Activated CD4-positive, alpha-beta T cell treated with anti-CD3 and anti-CD28 coated beads, Interleukin-2, amount 10 ng/mL, durations not matched to agents 24 days and 14 days (primary cell): ENCODE measurements around the gene PGC. TPM values are rescaled to one million over a fixed set of nuclear protein-coding genes. Genes with fewer than 3 reads are reported as not detected.

Experiments used
- DNase-seq: peaks from one replicate; pipeline ENCODE4 v3.0.0; 2022
- H3K27ac Mint-ChIP-seq: one replicate; pipeline ENCODE4 v1.8.0; 2022; ENCODE audit warnings: mild to moderate bottlenecking, mixed read lengths
- H3K27me3 Mint-ChIP-seq: one replicate; pipeline ENCODE4 v1.8.0; 2022; ENCODE audit warnings: mixed read lengths
- H3K36me3 Mint-ChIP-seq: one replicate; pipeline ENCODE4 v1.8.0; 2022; ENCODE audit warnings: low read depth, mild to moderate bottlenecking, mixed read lengths
- H3K4me1 Mint-ChIP-seq: one replicate; pipeline ENCODE4 v1.8.0; 2021; ENCODE audit warnings: mixed read lengths
- H3K4me3 Mint-ChIP-seq: one replicate; pipeline ENCODE4 v1.8.0; 2022; ENCODE audit warnings: mild to moderate bottlenecking, moderate library complexity, mixed read lengths
- H3K9me3 Mint-ChIP-seq: one replicate; pipeline ENCODE4 v1.8.0; 2021; ENCODE audit warnings: mixed read lengths
- intact Hi-C: fragments of 100-400 bp; cut with micrococcal nuclease; formaldehyde crosslinking; loops from one replicate; pipeline ENCODE4 v1.15.1; 2023
- total RNA-seq: library from RNA; stranded (reverse); gene quantifications from 2 replicates; pipeline ENCODE4 v1.2.3, GENCODE V29; 2022

PGC gene
- total RNA-seq, 1 donor from 2014 or later: not detected

DNA sequence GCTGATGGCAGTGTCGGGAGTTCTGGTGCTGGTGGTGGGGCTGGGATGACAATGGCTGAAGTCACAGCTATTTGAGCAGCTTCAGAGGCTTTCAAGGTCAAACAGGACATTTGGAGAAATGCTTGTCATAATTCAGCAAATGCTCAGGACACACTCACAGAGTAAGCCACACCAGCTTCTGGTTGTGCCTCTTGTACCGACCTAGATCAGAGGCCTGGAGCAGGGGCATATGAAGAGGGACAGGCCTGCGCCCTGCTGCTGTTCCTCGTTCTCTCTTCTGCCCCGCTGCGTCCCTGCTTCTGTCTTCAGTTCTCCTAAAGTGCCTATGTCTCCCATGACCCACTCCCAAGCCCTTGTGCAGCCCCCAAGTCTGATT is 893 bp upstream of the PGC start:
- intact Hi-C loops: no loop called here
- Mint-ChIP-seq H3K27me3 (peaks cover 4% of the 10 kb centered on the region), H3K9me3 (no peaks in the 10 kb centered on the region), H3K4me3 (no peak overlapping the region), H3K36me3 (no peaks in the 10 kb centered on the region), H3K27ac (no peak overlapping the region), H3K4me1 (no peaks in the 10 kb centered on the region)
- no peak for DNase-seq

DNA sequence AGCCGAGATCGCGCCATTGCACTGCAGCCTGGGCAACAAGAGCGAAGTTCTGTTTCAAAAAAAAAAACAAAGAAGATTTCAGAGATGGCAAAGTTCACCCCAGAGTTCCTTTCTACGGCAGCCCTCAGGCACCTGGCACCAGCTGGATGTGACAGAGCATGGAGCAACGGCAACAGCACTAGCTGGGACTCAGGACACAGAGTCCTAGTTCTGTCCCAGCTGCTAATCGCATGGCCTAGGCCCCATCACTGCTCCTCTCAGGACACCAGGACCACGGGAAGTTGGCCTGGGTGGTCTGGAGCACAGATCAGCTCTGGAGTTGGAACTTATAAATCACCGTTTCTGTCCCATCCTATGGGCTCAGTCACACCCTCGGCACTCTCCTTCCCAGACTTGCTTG is 1.1 kb downstream of the PGC start:
- H3K36me3 Mint-ChIP-seq: no peaks in the 10 kb centered on the region

DNA sequence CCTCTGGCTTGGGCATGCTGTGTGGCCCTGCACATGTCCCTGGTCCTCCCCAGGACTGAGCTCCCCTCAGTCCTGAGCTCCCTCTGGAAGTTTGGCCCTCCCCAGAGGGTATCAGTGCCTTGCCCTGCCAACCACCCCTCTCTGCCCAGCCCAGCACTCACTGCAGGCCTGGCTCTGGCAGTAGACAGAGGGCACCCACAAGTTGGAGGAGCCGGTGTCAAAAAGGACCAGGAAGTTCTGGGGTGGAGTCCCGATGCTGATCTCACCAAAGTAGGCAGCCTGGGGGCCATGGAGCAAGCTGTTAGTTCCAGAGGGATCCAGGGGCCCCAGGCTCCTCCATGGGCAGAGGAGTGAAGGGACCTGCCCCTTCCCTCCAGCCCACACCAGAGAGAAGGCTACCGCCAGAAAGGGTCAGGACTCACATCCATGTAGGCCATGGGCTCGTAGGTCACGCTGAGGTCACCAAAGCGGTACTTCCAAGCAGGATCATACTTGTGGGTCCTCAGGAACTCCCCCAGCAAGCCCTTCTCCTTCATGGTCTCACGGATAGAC is 2.9 kb downstream of the PGC start:
- Mint-ChIP-seq H3K4me1 (no peaks in the 10 kb centered on the region), H3K27me3 (peaks cover 2% of the 10 kb centered on the region), H3K27ac (no peak overlapping the region), H3K9me3 (no peaks in the 10 kb centered on the region), H3K4me3 (no peak overlapping the region), H3K36me3 (no peaks in the 10 kb centered on the region)
- intact Hi-C loops: no loop called here
- DNase-seq: no peak

More for the DNA sequence above, 1.1 kb downstream of the PGC start:
- H3K4me1 Mint-ChIP-seq: no peaks in the 10 kb centered on the region
- peaks cover 5% of the 10 kb centered on the region for H3K27me3 Mint-ChIP-seq
- H3K9me3 Mint-ChIP-seq: no peaks in the 10 kb centered on the region
- no peak overlapping the region for H3K27ac Mint-ChIP-seq
- no peak for DNase-seq
- no peak overlapping the region for H3K4me3 Mint-ChIP-seq
- intact Hi-C loops: no loop called here

DNA sequence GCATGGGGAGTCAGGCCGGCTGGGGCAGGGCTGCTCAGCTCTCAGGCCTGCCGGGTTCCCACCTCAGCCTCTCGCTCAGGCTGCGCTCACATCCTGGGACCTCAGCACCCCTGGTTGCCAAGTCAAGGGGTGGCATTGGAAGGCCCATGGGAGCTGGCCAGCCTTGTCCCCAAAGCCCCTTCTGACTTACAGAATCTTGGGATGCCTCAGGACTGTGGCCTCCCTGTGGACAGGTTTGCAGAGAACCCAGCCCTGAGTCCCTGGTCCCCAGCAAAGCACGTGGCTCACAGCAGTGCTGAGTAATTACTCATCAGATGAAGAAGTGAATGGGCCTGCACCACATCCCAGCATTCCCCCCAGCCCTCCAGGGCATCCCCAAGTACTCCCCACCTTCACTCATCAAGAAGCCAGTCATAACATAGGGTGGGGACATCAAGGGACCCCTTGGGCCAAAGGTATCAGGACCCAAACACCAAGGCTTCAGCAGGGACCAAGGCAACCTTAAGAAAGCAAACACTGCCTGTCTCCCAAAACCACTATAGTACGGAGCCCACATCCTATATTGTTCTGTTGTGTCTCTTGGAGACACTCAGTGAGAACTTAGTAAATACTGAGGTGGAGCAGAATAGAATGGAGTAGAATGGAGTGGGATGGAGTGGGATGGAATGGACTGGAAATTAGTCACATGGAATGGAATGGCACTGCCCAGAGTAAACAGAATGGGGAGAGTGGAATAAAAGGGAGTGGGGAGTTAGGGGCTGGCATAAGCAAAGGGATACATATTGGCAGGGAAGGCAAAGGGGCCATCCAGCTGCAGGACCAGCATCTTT is 3.6 kb downstream of the PGC start:
- Mint-ChIP-seq H3K27me3 (peaks cover 2% of the 10 kb centered on the region), H3K27ac (no peak overlapping the region), H3K4me1 (no peaks in the 10 kb centered on the region), H3K9me3 (no peaks in the 10 kb centered on the region), H3K4me3 (no peak overlapping the region), H3K36me3 (no peaks in the 10 kb centered on the region)
- no peak for DNase-seq
- intact Hi-C loops: no loop called here

DNA sequence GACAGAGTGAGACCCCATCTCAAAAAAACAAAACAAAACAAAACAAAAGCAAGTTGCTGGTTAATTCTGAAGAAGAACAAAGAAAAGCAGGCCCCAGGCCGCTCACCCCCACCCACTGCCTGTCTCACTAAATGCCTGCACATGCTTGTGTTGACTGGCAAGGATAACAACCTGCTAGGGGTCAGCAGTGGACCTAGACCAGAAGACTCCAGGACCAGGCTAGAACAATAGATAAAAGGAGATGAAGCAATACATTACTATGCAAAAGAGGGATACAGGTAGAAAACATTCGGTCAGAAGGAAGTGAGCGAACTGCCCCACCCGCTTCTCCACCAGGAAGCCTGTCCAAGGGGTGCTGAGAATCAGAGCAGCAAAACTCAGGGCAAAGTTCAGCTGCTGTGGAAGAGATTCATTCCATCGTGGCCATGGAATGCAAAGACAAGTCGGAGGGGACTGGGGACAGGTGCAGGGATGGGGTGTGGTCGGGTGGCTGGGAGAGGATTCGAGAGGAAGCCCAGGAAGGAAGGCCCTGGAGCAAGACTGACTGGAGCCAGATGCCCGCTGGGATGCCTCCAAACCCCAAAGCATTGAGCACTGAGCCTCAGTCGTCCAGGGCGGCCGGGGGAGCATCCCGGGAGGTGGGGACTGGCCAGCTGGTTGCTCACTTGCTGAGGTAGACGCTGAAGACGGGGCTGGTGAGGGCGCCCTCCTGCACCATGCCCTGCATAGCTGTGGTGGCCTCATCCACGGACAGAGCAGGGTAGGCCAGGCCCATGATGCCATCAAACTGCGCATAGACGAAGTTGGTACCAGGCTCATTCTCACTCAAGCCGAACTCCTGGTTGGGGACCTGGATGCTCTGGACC is 5.3 kb downstream of the PGC start:
- Mint-ChIP-seq H3K4me1 (no peaks in the 10 kb centered on the region), H3K27ac (no peak overlapping the region), H3K9me3 (no peaks in the 10 kb centered on the region), H3K27me3 (peaks cover 2% of the 10 kb centered on the region), H3K36me3 (no peaks in the 10 kb centered on the region), H3K4me3 (no peak overlapping the region)
- intact Hi-C loops: no loop called here
- DNase-seq: no peak

DNA sequence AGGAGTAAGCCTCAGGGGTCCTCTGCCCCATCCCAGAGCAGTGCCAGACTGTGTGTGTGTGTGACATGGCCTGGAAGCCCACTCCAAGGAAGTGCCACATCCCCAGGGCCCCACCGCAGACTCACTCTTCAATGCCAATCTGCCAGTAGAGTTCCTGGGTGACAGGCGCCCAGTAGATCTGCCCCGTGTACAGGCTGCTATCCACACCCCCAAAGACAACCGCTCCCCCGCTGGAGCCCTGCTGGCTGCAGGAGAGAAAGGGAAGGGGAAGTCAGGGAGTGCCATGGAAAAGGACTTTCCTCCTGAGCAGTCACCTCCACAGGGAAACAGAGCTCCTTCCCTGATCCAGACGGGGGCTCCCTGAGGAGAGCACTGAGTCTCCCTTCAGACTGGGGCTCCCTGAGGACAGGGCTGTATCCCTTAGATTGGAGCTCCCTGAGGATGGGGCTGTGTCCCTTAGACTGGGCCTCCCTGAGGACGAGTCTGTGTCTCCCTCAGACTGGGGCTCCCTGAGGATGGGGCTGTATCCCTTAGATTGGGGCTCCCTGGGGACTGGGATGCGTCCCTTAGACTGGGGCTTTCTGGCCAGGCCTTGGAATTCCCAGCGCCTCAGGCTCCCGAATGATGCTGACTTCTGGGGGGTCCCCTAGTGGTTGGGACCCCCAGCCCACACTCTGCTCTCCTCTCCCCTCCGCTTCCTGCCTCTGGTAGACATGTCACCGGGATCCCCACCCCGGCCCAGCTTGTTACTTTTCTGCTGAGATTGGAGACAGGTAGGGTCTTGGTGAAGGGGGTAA is 6.6 kb downstream of the PGC start:
- no peak overlapping the region for H3K4me3 Mint-ChIP-seq
- H3K27ac Mint-ChIP-seq: no peak overlapping the region
- intact Hi-C loops: no loop called here
- DNase-seq: no peak
- H3K27me3 Mint-ChIP-seq: peaks cover 2% of the 10 kb centered on the region
- H3K36me3 Mint-ChIP-seq: no peaks in the 10 kb centered on the region
- no peaks in the 10 kb centered on the region for H3K9me3 Mint-ChIP-seq
- peaks cover 7% of the 10 kb centered on the region for H3K4me1 Mint-ChIP-seq

DNA sequence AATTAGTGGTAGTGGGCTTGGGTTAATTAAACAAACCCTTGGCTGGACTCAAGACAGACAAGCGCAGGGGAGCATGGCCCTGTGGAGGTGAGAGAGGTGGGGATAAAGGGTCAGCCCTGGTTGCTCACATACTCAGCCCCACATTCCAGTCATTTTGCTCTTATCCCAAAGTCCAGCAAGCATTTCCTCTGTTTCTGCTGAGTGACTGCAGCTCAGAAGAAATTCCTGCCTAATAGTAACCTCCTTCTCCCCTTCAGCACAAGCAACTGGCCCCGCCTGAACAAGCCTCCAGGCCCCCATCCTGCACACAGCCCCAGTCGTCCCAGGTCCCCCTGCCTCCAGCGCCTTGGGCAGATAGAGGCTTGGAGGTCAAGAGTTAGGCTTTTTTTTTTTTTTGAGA is 8.2 kb downstream of the PGC start:
- H3K36me3 Mint-ChIP-seq: no peaks in the 10 kb centered on the region
- intact Hi-C loops: loop anchor here (10.0 kb wide), 1 partner anchor 664 kb away; the partner anchor contains the start of genes NFYA and OARD1

DNA sequence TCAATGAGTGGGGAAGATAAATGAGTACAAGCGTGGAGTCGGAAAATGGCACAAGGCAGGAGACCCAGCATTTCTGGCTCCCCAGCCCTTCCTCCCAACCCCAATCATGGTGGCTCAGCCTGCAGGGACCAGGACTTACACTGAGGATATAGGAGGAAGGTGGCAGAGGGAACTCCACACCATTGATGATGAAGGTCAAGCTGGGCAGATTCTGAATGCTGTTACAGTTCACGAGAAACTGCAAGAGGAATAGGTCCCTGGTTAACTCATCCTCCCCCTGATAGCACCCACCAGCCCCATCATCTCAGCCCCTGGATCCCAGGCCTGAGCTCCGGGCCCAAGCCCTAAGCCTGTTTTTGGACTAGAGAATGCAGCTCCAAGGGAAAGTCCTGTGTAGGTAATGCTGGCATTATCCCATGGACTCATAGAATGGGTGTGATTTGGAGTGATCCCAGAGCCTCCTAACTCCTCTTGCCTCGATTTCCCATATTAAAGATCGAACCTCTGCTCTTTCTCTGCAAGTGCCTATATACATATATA is 9.5 kb downstream of the PGC start:
- H3K36me3 Mint-ChIP-seq: no peaks in the 10 kb centered on the region
- no peak overlapping the region for H3K27ac Mint-ChIP-seq
- peaks cover 2% of the 10 kb centered on the region for H3K27me3 Mint-ChIP-seq
- peaks cover 20% of the 10 kb centered on the region for H3K4me1 Mint-ChIP-seq
- no peak overlapping the region for H3K4me3 Mint-ChIP-seq
- no peak for DNase-seq
- intact Hi-C loops: loop anchor here (10.0 kb wide), 1 partner anchor 663 kb away; the partner anchor contains the start of genes NFYA and OARD1
- no peaks in the 10 kb centered on the region for H3K9me3 Mint-ChIP-seq

More for the DNA sequence above, 8.2 kb downstream of the PGC start:
- no peak for DNase-seq
- Mint-ChIP-seq H3K9me3 (no peaks in the 10 kb centered on the region), H3K27ac (no peak overlapping the region), H3K4me3 (no peak overlapping the region), H3K4me1 (peaks cover 7% of the 10 kb centered on the region), H3K27me3 (peaks cover 2% of the 10 kb centered on the region)

DNA sequence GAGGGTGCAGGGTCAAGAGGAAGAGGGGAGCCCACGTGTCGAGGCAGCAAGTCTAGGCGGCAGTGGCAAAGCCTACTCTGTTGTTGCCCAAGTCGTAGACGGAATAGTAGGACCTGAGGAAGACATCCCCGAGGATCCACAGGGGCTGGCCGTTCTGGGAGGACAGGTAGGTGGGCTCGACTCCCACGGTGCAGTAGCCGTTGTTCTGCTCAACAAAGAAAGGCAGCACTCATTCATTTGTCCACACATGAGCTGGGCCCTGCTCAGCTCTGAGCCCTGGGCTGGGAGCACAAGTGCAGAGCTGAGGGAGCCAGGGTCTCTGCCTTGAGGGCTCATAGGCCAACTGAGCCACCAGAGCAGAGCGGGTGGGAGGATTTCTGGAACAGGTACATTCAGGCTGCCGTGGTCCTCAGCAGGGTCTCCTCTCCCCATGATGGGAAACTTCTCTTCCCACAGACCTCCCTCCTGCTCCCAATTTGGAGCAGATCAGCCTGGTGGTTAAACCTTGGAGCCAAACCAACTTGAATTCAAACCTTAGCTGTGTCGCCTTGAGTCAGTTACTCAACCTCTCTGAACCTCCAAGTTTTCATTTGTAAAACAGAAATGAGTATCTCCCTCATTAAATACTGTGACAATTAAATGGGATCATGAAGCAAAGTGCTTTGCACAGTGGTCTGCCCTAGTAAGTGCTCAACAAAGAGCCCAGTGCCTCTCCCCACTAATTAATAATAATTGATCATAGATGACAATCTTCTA is 10.2 kb downstream of the PGC start:
- intact Hi-C loops: loop anchor here (10.0 kb wide), 1 partner anchor 662 kb away; the partner anchor contains the start of genes NFYA and OARD1
- DNase-seq: no peak
- Mint-ChIP-seq H3K4me3 (no peak overlapping the region), H3K9me3 (no peaks in the 10 kb centered on the region), H3K4me1 (peaks cover 23% of the 10 kb centered on the region), H3K36me3 (no peaks in the 10 kb centered on the region), H3K27ac (no peak overlapping the region), H3K27me3 (peaks cover 2% of the 10 kb centered on the region)

DNA sequence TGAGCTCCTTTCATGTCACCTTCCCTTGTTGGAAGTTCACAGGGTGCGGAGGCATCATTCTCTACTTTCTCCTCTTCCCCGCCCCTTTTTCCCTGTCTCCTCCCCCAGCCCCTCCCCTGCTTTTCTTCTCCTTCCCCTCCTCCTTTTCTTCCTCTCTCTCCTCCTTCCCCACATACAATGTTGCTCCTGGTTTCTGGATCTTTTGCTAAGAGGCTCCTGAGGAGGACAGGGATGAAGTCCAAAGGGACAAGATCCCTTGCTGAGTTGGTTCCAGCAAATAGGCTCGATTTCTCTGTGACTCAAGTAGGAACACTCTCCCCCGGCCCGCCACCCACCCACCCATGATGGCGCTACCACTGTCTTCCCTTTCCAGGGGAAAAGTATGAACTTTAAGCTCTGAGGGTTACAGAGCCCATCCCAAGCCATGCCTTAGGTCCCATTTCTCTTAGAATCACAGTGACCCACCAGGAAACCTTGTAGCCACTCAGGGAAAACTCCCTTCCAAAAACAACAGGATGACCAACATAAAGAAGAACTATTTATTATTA is 10.9 kb downstream of the PGC start:
- DNase-seq: no peak
- peaks cover 27% of the 10 kb centered on the region for H3K4me1 Mint-ChIP-seq
- no peaks in the 10 kb centered on the region for H3K9me3 Mint-ChIP-seq
- no peak overlapping the region for H3K27ac Mint-ChIP-seq
- H3K27me3 Mint-ChIP-seq: no peaks in the 10 kb centered on the region
- H3K36me3 Mint-ChIP-seq: no peaks in the 10 kb centered on the region
- intact Hi-C loops: loop anchor here (10.0 kb wide), 1 partner anchor 661 kb away; the partner anchor contains the start of genes NFYA and OARD1
- H3K4me3 Mint-ChIP-seq: no peak overlapping the region

DNA sequence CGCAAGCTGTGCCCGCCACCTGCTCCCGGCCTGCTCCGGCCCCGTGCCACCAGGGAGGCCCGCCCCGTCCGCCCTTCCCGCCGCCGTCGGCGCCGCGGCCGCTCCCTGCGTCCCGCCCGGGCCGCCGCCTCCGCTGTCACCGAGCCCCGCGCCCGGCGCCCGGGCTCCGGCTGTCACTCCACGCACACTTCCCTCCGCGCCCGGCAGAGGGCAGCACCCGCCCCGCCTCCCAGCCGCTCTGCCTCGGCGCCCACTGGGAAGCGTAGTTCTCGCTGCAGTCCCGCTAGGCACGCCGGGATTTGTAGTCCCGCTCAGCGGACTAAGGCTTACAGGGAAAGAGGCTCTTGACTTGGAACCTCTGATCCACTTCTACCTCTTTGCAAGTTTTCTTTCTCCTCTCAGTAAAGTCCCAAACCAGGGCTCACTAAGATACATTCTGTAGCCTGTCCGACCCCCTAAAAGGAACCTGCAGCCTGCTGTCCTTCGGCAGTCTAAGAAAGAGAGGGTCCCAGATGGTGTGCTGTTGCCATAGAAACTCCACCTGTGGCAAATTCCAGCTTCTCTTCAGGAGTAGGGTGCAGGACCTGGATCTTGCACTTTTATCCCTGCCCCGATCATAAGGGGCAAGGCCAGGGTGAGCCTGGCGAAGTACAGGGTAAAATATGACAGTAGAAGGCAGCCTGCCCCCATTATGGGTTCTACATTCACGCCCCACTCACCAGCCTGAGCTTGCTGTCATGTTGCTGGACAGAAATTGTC is 11.6 kb downstream of the PGC start, which contains the start of gene TFEB:
Gene TFEB, minus strand, starts transcription at position 182 of the 759 bp plus-strand sequence. CDS start 44,395 bp downstream, outside the sequence.
- peak; percentile 99 for DNase-seq
- H3K27ac Mint-ChIP-seq: peak within 1 kb of the TSS; percentile 62
- H3K9me3 Mint-ChIP-seq: no peaks in the 10 kb centered on the region
- H3K4me1 Mint-ChIP-seq: peaks cover 31% of the 10 kb centered on the region
- H3K36me3 Mint-ChIP-seq: no peaks in the 10 kb centered on the region
- H3K27me3 Mint-ChIP-seq: no peaks in the 10 kb centered on the region
- peak within 1 kb of the TSS; percentile 86 for H3K4me3 Mint-ChIP-seq
- intact Hi-C loops: loop anchor here (1.0 to 10.0 kb wide), 6 partner anchors 29 to 661 kb away; partner anchors contain the start of genes BYSL, MED20, NFYA and OARD1
